Measurements from ENCODE around the gene NAV1.
"Not testable (repeated sequence)": the region's sequence is repeated elsewhere in the genome, so short reads cannot be mapped to it uniquely, and the experiment has no call there.

Gene NAV1

DNA sequence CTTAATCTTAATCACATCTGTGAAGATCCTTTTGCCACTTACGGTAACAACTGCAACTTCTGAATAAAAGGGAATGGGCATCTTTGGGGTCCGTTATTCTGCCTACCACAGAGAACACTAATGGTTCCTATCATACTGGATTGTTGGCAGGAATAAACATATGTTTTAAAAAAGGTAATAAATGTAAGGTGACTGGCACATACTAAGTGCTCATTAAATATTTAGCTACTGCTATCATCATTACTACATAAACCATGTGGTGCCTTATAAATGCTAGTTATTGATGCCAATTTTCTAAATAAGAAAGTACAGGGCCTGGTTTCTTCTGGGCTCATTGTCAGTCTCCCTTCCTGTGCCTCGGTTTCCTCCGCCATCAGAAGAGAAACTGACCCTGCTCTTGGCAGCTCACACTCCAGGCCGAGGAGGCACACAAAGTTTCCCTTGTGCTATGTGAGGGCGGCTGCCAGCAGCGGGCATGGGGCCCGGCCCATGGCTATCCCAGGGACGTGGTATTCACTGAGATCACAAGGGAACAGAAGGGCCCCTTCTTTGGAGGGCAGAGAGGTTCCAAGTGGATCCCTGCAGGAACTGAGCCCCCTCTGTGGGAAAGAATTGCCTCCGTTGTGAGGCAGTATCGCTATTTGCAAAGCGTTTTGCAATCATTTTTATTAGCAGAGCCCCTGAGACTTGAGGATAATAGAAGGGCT is 26.2 kb downstream of the NAV1 start:
- DNase-seq (ENCODE audit: low read depth in 2 of 2, low spot score in 1 of 2), result no peak

- no peak for DNase-seq (ENCODE audit: low read depth in 2 of 2, low spot score in 1 of 2)
Observed at GRCh38 chr1:201565771-201566528, 27.0 kb downstream of the NAV1 start.

- no peak for DNase-seq (ENCODE audit: low read depth in 2 of 2, low spot score in 1 of 2)
Observed at GRCh38 chr1:201566529-201566823, 27.5 kb downstream of the NAV1 start.

DNA sequence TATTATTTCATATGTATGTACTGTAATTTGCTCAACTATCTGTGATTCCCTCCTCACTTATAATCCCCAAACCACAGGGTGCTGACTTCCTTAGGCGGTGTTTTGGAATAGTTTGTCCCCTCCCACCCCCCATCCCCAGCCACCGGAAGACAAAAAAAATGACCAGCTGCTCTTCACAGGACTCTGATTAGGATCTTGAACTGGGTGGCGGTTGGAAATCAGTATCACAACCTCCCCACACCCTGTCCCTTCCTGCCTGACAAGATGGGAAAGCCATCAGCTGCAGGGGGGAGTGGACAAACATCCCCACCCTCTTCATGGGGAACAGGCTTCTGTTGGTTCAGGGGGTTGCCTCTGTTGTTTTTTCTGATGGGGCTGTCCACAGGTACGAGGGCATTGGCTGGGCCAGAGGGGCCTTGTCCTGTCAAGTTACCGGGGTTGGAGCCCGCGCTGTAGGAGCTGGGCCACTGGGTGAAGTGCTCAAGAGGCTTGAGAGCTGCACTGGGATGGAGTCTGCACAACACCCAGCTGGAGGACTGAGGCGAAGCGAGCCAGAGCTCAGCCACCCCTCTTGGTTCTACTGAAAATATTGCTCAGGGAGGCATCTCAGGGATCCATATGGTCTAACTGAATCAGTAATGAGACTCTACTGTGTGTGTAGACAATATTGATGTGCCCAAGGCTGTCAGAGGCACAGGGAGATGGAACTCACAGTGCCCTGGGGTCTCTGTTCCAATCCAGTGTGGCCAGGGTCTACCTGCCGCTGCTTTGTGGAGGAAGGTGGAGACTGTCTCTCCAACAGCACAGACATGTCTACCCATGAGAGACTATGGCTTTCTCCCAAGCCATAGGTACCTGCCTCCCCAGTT is 28.2 kb downstream of the NAV1 start:
- no peak for DNase-seq (ENCODE audit: low read depth in 2 of 2, low spot score in 1 of 2)

- DNase-seq (ENCODE audit: low read depth in 2 of 2, low spot score in 1 of 2), result no peak
Observed at GRCh38 chr1:201568265-201568664, 29.3 kb downstream of the NAV1 start.

- no peak for DNase-seq (ENCODE audit: low read depth in 2 of 2, low spot score in 1 of 2)
Observed at GRCh38 chr1:201568859-201569294, 29.9 kb downstream of the NAV1 start.

GRCh38 chr1:201570181-201570885 is 31.4 kb downstream of the NAV1 start:
- no peak for DNase-seq (ENCODE audit: low read depth in 2 of 2, low spot score in 1 of 2)

DNA sequence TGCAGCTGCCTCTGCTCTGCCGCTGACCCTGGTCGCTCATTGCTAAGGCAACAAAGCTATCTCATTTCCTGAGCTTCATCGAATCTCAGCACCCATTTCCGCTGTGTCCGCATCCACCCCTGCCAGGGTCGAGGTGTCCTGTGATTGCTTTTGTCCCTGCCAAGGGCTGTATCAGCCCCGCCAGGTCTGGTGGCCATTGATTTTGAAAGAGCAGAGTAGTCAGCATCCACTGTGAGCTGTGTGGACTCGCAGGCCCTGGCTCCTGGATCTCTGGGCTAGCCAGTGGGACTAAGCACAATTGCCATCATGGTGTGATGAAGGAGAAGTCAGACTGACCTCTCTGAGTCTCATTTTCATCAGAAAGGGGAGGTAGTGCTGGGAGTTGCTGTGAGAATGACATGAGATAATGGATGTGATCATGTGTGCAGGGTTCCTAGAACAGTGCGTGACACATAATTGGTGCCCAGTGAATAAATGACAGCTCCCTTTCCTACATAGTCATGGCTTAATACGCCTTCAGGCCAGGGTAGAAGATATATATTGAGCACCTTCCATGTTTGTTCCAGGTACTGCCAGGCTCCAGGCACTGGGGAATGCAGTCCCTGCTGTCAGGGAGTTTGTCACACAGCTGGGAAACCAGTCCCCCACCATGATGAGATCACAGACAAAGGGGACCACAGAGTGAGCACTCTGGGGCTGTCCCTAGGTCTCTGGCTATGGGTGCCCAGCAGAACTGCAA is 32.1 kb downstream of the NAV1 start:
- DNase-seq (ENCODE audit: low read depth in 2 of 2, low spot score in 1 of 2), result no peak

DNA sequence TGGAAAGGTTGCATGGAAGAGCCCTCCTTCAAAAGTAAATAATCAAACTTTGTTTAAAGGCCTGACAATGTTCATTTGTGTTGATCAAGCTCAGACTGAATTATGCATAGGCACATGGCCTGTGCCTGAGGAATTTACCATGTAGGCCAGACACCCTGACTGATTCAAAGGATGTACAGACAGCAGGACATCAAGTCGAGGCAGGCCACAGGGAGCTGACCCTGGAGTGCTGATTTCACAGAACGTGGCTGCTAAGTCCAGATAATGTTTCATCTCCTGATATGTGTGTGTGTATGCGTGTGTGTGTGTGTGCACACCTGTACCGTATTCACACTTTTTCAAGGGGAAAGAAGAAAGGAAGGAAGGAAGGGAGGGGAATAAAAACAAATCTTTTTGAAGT is 34.1 kb downstream of the NAV1 start:
- no peak for DNase-seq (ENCODE audit: low read depth in 2 of 2, low spot score in 1 of 2)

DNA sequence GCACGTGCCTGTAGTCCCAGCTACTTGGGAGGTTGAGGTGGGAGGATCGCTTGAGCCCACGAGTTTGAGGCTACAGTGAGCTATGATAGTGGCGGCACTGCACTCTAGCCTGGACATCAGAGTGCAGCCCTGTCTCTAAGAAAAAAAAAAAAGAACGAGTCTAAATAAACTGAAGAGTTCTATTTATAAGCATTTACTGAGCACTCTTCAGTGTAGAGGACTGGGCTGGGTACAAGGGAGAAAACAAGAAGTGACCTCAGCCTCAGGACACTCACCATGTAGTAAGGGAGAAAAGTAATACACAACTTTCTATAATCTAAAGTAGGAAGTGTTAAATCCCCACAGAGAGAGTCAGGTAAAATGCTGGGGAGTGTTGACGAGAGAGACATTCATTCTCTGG is 35.0 kb downstream of the NAV1 start:
- no peak for DNase-seq (ENCODE audit: low read depth in 2 of 2, low spot score in 1 of 2)

- no peak for DNase-seq (ENCODE audit: low read depth in 2 of 2, low spot score in 1 of 2)
Observed at GRCh38 chr1:201575912-201576311, 37.0 kb downstream of the NAV1 start.

- DNase-seq (ENCODE audit: low read depth in 2 of 2, low spot score in 1 of 2), result no peak
Observed at GRCh38 chr1:201576914-201577313, 38.0 kb downstream of the NAV1 start.

- no peak for DNase-seq (ENCODE audit: low read depth in 2 of 2, low spot score in 1 of 2)
Observed at GRCh38 chr1:201578008-201578888, 39.3 kb downstream of the NAV1 start.

DNA sequence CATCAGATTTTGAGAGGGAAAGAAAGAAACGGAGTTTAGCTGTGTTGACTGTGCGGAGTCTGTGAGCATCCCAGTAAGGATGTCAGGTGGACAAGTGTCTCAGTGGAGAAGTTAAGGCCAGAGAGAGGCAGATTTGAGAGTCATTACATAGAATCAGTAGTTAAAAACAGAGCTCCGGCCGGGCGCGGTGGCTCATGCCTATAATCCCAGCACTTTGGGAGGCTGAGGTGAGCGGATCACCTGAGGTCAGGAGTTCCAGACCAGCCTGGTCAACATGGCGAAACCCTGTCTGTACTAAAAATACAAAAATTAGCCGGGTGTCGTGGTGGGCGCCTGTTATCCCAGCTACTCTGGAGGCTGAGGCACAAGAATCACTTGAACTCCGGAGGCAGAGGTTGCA is 42.4 kb downstream of the NAV1 start:
- not testable (repeated sequence) for DNase-seq (ENCODE audit: low read depth in 2 of 2, low spot score in 1 of 2)

GRCh38 chr1:201582705-201583442 is 43.9 kb downstream of the NAV1 start:
- no peak for DNase-seq (ENCODE audit: low read depth in 2 of 2, low spot score in 1 of 2)

DNA sequence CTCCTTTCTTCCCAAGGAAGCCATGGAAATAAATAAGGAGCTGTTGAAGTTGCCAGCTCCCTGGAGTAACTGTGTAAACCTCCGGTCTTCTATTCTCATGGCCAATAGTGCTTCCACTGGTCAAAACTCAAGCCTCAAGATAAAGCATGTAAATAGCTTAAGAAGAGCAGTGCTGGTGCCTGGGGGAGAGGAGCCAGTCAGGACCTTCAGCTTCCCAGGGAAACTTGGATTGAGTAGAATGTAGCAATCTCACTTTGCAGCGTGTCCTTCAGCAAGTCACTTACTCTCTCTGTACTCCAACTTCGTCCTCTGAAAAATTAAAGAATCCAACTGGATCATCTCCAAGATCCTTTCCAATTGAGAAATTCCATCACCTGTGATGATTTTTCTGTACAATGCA is 44.7 kb downstream of the NAV1 start:
- no peak for DNase-seq (ENCODE audit: low read depth in 2 of 2, low spot score in 1 of 2)

DNA sequence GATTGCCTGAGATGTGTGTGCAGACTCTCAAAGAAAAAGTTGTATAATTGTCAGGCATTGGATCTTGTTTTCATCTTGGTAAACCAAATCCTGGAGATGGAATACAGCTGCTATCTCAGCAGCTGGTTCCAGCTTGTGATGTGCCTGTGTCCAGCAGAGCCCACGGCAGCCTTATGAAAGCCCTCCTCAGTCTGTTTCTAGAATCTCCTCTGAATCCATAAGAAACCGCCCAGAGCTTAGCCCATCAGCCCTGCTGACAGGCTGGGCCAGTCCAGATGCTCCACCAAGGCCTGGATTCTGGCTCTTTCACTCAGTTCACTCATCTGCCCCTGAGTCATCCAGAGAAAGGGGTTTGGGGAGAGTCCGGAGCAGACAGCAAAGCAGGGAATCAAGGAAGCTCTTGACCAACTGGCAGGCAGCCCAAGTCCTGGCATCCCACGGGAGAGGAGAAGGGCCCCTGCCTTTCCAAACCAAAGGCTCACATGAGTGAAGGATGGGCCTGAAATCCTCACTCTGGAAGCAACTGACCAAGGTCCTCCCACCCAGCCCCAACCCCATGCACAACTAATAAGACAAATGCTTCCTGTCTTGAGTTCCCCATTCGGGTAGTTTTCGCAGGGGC is 45.7 kb downstream of the NAV1 start:
- DNase-seq (ENCODE audit: low read depth in 2 of 2, low spot score in 1 of 2), result no peak

- no peak for DNase-seq (ENCODE audit: low read depth in 2 of 2, low spot score in 1 of 2)
Observed at GRCh38 chr1:201585093-201585483, 46.2 kb downstream of the NAV1 start.

GRCh38 chr1:201585901-201586300 is 47.0 kb downstream of the NAV1 start:
- no peak for DNase-seq (ENCODE audit: low read depth in 2 of 2, low spot score in 1 of 2)
